Thoracic aorta (tissue), 2 donors: ENCODE data around the gene SEMA4G. TPM values are rescaled to one million over a fixed set of nuclear protein-coding genes. Genes with fewer than 3 reads are reported as not detected.

Source experiments
- ATAC-seq: fragments of 150-250 bp; one replicate; pipeline ENCODE4 v1.8.0; 2017; ENCODE audit warnings: low read depth; ENCODE audit not compliant: insufficient number of reproducible peaks, low FRiP score
- DNase-seq: peaks from one replicate; pipeline ENCODE4 v3.0.0-alpha.2; 2020; ENCODE audit warnings: low spot score
- H3K27ac ChIP-seq, 2 donors: fragments of 200-600 bp; sonication (generic); 1 replicate in 1 of 2; 2 replicates in 1 of 2; pipeline ENCODE4 v1.5.1; 2016; ENCODE audit warnings: mild to moderate bottlenecking in 2 of 2, moderate library complexity in 2 of 2
- H3K27me3 ChIP-seq: fragments of 200-600 bp; sonication (generic); replicated peaks from 2 replicates; pipeline ENCODE4 v1.6.0; 2016; ENCODE audit warnings: mild to moderate bottlenecking; ENCODE audit not compliant: insufficient read depth
- H3K36me3 ChIP-seq: fragments of 200-600 bp; sonication (generic); one replicate; pipeline ENCODE4 v1.5.1; 2016
- H3K4me1 ChIP-seq, 2 donors: fragments of 200-600 bp; sonication (generic); 1 replicate in 1 of 2; 2 replicates in 1 of 2; pipeline versions ENCODE4 v1.5.1 to v1.6.0; 2016; ENCODE audit warnings: low read depth in 2 of 2, mild to moderate bottlenecking in 1 of 2; ENCODE audit not compliant: control insufficient read depth in 1 of 2
- H3K4me3 ChIP-seq: fragments of 200-600 bp; sonication (generic); 2 replicates; pipeline ENCODE4 v1.5.1; 2016; ENCODE audit warnings: mild to moderate bottlenecking
- H3K9me3 ChIP-seq: fragments of 200-600 bp; sonication (generic); 2 replicates; pipeline ENCODE4 v1.5.1; 2016
- total RNA-seq, 2 donors: library from RNA; depleted of rRNA; stranded (reverse); fragments of >200 nt; gene quantifications; one replicate each; pipeline versions ENCODE4 v1.1.0 to v1.2.3, GENCODE V29; 2016
- TF ChIP-seq, protein P1 (sequence below): fragments of 200-600 bp; sonication (generic); IDR thresholded peaks from one replicate; pipeline ENCODE4 v1.5.1; 2019; ENCODE audit warnings: antibody characterized with exemption

The SEMA4G gene
- total RNA-seq, 2 donors from 2014 or later = 3.5 to 4.3 TPM

GRCh38 chr10:100976906-100977305 is 7.6 kb downstream of the SEMA4G start:
- Histone ChIP-seq H3K27me3 (no peaks in the 10 kb centered on the region), H3K36me3 (peaks cover 3% of the 10 kb centered on the region), H3K4me3 (no peak overlapping the region), H3K4me1 (no peaks in the 10 kb centered on the region), H3K9me3 (no peaks in the 10 kb centered on the region), H3K27ac (no peak overlapping the region)
- ATAC-seq = no peak
- TF ChIP-seq, protein P1, sequence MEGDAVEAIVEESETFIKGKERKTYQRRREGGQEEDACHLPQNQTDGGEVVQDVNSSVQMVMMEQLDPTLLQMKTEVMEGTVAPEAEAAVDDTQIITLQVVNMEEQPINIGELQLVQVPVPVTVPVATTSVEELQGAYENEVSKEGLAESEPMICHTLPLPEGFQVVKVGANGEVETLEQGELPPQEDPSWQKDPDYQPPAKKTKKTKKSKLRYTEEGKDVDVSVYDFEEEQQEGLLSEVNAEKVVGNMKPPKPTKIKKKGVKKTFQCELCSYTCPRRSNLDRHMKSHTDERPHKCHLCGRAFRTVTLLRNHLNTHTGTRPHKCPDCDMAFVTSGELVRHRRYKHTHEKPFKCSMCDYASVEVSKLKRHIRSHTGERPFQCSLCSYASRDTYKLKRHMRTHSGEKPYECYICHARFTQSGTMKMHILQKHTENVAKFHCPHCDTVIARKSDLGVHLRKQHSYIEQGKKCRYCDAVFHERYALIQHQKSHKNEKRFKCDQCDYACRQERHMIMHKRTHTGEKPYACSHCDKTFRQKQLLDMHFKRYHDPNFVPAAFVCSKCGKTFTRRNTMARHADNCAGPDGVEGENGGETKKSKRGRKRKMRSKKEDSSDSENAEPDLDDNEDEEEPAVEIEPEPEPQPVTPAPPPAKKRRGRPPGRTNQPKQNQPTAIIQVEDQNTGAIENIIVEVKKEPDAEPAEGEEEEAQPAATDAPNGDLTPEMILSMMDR = no peak
- DNase-seq = no peak

DNA sequence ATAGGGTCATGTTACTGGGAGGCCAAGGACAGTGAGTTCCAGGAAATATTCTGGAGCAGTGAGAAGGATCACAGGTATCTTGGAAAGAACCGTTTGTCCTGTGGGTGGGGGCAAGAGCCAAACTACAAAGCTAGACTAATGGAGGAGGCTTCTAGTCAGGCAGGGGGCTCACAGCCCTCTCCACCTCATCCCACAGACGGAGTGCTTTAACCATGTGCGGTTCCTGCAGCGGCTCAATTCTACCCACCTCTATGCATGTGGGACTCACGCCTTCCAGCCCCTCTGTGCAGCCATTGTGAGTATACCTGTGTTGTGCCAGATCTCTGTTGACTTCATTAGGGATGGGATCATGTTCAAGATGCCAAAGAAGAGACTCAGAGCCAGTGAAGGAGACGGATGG is 8.1 kb downstream of the SEMA4G start:
- Histone ChIP-seq H3K27me3 (no peaks in the 10 kb centered on the region), H3K4me3 (no peak overlapping the region), H3K9me3 (no peaks in the 10 kb centered on the region), H3K36me3 (peaks cover 3% of the 10 kb centered on the region), H3K4me1 (no peaks in the 10 kb centered on the region), H3K27ac (no peak overlapping the region)
- no peak for DNase-seq
- TF ChIP-seq, protein P1 = no peak
- ATAC-seq = no peak

GRCh38 chr10:100978121-100978900 is 9.0 kb downstream of the SEMA4G start:
- Histone ChIP-seq H3K36me3 (peaks cover 3% of the 10 kb centered on the region), H3K4me3 (no peak overlapping the region), H3K9me3 (no peaks in the 10 kb centered on the region), H3K4me1 (no peaks in the 10 kb centered on the region), H3K27ac (no peak overlapping the region), H3K27me3 (no peaks in the 10 kb centered on the region)
- ATAC-seq (no peak), DNase-seq (no peak)
- TF ChIP-seq, protein P1 = no peak

- peaks cover 3% of the 10 kb centered on the region for H3K36me3 ChIP-seq
Measured at GRCh38 chr10:100978901-100979195, 9.5 kb downstream of the SEMA4G start.

GRCh38 chr10:100979791-100980272 is 10.5 kb downstream of the SEMA4G start:
- TF ChIP-seq, protein P1 = no peak
- Histone ChIP-seq H3K4me3 (no peak overlapping the region), H3K36me3 (peaks cover 6% of the 10 kb centered on the region), H3K9me3 (no peaks in the 10 kb centered on the region), H3K27ac (no peak overlapping the region), H3K27me3 (no peaks in the 10 kb centered on the region), H3K4me1 (no peaks in the 10 kb centered on the region)
- ATAC-seq = no peak
- no peak for DNase-seq

More at GRCh38 chr10:100978901-100979195, 9.5 kb downstream of the SEMA4G start:
- ATAC-seq (no peak), DNase-seq (no peak)
- no peaks in the 10 kb centered on the region for H3K4me1 ChIP-seq
- no peaks in the 10 kb centered on the region for H3K27me3 ChIP-seq
- TF ChIP-seq, protein P1 = no peak
- no peak overlapping the region for H3K4me3 ChIP-seq
- H3K9me3 ChIP-seq = no peaks in the 10 kb centered on the region
- H3K27ac ChIP-seq = no peak overlapping the region
